GM21526 (cell line): ENCODE data around the gene ACSL1.
"Not testable (repeated sequence)": the region's sequence is repeated elsewhere in the genome, so short reads cannot be mapped to it uniquely, and the experiment has no call there.

ENCODE experiments used
- ATAC-seq: cut with Tn5 transposase; IDR thresholded peaks from one replicate; pipeline ENCODE4 v1.9.1; 2021; ENCODE audit warnings: moderate library complexity; ENCODE audit not compliant: unreplicated experiment, low FRiP score

Gene ACSL1

DNA sequence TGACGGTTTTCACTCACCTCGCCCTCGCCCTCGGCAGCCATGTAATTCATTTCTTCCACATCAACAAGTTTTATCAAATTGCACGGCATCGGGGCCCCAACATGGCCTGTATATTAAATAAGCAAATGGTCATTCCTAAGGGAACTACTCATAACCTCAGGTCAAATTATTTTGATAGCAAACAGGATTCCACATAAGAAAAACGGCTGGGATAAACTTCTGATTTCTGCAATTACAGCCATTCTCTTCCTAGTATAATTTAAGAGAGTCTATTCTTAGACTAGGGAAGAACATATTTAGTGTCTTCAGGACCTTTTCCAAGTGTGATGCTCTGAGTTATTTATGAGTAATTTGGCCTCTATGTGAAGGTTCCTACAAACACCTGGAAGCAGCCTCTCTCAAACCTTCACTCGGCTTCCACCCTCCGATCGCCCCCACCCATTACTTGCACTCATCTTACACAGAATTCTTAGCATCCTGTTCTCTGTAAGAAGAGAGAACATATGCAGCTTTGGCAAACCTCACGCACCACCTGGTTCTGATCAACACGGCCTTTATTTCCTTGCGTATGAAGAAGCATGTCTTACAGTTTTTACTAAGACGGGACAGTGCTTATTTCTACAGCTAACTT is 62.5 kb downstream of the ACSL1 start:
- no peak for ATAC-seq

DNA sequence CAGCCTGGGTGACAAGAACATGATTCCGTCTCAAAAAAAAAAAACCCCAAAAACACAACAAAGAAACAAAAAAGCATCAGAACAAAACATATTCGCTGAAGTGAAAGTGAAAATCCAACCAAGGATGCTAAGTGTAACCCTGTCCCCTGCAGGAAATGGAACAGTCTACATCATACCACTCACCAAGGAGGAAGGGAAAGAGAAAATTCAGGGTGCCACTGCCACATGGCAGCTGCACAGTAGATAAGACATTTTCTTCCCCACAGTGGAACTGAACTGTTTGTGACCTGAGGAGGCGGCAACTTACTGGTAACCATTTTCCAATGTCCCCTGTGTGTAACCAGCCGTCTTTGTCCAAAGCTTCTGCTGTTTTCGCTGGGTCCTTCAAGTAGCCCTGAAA is 63.7 kb downstream of the ACSL1 start:
- peak; percentile 86 for ATAC-seq

DNA sequence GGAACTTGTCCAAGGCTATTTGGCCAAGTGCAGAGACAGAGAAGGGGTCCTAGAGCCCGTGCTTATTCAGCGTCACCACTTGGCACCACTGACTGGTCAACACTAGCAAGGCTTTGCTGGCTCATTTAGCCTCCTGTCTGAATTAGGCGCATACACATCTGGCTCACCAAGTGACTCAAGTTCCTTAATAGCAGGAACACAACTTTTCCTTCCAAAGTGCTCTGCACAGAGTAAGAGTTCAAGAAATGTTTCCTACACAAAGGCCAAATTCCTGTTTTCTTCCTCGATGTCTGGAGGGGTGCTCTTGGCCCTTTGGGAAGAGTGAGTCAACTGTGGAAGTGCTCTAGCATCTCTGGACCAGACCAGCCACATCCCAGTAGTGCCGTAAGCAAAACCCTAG is 65.1 kb downstream of the ACSL1 start:
- ATAC-seq: no peak

DNA sequence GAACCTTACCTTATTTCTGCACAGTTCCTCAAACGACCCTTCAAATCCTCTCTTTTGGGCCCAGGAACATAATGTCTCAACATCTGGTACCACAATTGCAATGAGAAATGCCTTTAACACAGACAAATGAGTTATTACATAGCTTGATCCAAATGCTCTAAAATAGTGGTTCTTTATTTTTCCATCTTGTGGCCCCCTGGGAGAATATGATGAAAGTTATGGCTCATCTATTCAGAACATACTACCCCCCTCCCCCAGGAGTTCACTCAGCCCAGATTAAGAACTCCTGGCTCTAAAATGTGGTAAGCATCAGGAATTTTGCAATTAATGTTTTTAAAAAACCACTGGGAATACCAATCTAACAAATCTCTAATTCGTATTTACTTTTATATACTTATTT is 68.0 kb downstream of the ACSL1 start:
- no peak for ATAC-seq

DNA sequence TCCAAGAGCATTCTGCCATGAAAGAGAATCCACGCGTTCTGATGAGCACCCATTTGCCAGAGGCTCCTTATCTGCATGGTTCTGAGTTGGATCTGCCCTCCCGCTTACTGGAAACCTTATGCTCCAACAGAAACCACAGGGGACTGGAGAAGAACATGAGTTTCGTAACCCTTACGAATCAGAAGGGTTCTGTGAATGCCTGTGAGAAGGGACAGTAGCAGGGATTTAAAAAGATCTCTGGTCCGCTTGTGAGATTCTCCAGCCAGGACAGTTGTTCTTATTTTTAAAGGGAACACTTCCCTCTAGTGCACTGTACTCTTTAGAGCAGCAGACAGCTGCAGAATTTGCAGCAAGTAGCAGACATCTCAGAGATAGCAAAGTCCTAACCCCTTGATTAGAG is 69.4 kb downstream of the ACSL1 start:
- no peak for ATAC-seq

DNA sequence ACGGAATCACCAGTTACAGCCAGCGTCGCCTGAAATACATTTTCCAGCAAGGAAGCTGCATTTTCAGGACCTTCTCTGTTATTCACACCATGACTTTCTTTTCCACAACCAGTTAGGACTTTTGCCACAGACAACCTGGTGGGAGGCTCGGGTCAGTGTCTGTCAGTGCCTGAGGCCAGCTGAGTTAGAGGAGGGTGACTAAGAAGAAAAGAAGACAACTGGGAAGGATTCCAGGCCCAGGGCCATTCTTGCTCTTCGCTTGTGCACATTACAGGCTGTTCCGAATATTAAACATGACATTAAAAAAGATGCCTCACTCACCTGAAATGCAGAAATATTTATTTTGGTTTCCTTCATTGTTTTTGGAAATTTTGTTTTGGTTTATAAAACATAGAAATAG is 70.5 kb downstream of the ACSL1 start:
- no peak for ATAC-seq

DNA sequence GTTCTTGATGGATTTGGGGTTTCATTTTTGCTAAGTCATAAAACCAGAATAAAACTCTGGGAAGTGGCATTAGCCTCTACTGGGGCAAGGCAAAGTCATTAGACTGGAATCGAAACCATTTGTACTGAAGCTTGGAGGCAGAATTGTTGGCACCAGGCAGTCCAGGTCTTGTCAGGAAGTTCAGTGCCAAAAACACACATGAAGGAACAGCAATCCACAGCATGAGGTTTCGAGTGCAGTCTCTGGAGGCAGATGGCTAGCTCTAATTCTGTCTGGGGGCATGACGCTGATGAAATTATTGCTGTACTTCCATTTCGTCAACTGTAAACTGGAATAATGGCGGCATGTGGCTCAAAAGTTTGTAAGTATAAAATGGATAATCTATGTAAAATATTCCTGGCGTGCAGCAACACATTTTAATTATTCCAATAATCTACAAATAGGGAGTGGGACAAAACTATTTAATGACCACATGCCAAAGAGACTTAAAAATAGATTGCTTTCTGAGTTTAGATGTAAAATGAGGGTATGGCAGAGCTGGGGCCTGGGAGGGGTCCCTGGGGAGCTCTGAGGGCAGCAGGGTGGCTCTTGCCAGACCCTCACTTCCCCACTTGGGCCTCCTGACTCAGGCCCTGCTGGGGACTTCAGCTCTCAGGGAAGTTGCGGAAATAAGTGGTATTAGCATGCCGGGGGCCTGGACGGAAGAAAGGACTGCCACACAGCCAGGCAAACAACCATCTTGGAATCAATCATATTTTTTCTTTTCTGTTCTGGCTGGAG is 73.1 kb downstream of the ACSL1 start:
- ATAC-seq: no peak

DNA sequence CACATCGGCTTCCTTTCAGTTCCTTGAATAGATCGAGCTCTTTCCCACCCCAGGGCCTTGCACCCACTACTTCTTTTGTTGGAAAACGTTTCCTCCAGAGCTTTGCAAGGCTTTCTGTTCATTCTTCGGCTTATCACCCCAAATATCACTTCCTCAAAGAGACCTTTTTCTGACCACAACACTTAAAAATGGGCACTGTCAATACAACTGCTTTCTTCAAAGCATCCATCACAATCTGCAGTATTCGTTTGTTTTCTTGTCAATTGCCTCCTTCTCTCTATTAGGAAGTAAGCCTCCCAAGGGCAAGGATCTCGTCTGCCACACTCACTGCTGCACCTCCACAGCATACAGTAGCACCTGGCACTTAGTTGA is 74.2 kb downstream of the ACSL1 start:
- no peak for ATAC-seq

DNA sequence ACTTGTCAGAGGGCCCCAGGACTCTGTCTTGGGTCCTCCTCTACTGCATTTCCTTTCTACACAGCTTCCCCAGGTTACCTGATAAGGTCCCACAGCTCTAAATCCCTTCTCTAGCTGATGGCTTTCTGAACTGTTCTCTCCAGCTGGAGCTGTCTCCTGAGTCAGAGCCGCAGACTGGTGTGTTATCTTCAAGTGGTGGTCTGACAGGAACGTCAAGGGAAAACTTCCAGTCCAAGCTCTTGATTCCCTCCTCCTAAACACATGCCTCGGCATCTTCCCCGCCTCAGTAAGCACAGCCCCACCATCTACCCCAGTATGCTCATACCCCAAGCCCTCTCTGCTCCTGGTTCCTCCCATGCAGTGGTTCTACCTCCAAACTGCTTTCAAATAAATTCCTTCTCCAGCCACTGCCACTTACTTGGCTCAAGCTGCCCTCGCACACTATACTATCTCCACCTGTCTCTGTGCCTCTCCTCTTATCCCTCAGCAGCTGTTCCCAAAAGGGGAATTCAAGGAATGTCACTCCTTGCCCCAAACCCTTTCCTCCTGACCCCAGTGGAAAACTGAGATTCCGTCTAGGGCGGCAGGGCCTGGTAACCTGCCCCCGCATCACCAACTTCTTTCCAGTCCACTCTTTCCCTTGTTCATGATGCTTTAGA is 74.7 kb downstream of the ACSL1 start:
- no peak for ATAC-seq

DNA sequence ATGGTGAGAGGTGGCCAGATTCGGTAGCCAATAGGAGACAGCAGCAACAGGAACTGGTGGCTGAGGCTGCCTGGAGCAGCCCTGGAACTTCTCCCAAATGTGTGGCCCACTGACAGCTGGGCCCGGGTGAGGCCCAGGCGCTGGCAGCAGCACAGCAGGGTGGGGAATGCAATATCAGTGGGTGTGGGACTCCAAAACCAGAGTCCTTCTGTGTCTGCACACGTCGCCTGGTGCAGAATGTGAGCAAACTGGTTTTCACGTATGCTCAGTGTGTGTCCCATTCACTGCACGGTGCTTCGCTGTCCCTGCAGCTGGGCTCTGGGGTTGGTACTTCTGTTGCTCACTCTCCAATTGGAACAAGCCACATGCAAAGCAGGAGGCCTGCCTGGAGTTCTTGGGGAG is 77.5 kb downstream of the ACSL1 start:
- no peak for ATAC-seq

DNA sequence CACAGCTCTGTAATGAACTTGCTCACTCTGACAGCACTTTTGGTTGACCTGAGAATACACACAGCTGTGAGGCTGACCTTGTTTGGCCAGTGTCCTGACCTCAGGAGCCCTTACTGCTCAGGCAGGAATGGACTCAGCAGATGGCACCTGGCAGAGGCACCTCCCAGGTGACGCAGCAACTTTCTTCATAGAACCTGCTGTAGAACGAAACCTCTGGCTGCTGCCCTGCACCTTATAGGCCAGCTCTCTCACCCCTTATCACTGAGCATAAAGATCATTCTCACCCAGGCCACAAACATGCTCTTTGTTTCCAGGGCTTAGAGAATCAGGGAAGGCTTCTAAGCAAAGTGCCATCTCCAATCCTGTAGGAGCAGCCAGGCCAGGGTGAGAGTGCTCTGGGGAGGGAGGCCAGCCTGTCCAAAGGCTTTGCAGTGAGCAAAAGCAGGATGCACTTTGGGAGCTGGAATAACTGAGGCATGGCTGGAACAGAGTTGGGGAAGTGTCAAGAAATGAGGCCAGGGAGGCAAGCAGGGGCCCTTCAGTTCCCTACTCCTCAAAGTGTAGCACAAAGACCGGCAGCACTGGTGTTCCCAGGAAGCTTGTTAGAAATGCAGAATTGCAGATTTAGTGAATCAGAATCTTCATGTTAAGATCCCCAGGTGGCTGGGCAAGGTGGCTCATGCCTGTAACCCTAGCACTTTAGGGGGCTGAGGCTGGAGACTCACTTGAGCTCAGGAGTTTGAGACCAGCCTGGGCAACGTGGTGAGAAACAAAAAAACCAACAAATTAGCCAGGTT is 78.5 kb downstream of the ACSL1 start:
- no peak for ATAC-seq

DNA sequence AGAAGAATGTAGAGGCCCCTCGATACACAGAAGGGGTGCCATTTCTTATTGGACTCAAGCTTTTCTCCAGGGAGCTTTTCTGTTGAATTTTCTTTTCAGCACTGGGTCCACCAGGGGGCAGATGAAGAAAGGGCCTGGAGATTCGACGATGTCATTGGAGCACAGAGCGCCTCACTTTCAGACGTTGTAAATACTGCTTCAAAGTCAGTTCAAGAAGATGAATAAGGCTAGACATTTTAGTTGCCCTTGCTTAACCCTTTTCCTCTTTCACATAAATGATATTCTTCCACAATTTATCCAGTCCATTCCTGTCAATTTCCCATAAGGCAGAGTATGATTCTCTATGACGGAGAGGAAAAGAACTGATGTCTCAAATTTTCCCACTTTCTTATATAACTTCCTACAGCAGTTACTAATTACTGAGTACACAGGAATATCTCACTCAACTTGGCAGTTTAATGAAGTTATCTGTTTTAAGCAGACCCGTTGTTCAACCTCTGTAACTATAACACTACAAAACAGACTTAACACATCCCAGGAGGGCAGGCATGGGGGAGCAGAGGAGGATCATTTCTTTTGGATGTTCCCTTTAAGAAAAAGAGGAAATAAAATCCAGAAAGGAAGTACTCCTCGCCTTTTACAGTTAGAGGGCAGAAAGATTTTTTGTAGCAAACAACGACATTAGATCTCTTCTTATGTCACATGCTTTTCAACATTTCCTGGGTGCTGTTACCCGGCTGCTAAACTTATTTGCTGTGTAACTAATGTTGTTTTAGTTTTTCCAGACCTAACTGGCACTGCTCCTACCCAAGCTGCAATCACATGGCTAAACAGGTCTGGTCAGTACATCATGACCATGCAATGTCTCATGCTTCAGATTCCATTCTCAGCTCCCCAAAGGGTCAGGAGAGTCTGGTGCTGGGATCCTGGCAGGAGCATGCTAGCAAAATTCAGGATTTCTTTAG is 79.7 kb downstream of the ACSL1 start:
- ATAC-seq: peak; percentile 61

DNA sequence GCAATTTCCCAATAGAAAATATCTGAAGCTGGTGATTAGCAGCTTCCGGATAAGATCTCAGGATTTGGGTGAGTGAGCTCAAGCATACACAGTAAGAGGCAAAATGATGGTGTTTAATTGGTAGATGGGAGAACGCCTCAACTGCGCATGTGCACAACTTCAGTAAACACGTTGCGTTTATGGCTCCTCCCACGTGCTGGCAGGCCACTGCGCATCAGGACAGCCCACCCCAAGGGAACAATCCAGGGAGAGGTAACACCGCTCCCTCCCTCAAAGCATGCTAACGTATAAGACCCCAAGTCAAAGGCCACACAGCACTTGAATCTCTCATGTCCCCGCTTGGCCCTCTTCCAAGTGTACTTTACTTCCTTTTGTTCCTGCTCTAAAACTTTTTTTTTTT is 81.5 kb downstream of the ACSL1 start:
- no peak for ATAC-seq

DNA sequence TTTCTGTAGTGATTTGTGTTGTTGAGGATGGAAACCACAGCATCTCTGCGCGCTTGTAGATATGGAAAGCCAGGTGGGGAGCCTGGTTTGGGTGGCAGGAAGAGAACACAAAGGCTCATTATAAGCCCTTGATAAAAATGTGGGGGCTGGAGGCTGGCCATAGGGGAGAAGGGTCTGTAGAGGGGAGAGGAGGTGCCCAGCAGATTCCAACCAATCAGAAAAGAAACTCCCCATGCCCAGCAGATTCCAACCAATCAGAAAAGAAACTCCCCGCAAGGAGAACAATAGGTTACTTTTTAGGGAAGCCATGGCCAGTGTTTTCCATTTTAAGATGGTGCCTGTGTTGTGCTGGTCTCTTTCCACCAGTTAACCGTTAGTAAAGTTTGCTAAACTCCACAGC is 82.1 kb downstream of the ACSL1 start:
- ATAC-seq: no peak

DNA sequence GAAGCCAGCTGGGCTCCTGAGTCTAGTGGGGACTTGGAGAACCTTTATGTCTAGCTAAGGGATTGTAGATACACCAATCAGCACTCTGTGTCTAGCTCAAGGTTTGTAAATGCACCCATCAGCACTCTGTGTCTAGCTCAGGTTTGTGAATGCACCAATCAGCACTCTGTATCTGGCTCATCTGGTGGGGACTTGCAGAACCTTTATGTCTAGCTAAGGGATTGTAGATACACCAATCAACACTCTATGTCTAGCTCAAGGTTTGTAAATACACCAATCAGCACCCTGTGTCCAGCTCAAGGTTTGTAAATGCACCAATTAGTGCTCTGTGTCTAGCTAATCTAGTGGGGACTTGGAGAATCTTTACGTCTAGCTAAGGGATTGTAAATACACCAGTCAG is 84.1 kb downstream of the ACSL1 start:
- ATAC-seq: not testable (repeated sequence)

DNA sequence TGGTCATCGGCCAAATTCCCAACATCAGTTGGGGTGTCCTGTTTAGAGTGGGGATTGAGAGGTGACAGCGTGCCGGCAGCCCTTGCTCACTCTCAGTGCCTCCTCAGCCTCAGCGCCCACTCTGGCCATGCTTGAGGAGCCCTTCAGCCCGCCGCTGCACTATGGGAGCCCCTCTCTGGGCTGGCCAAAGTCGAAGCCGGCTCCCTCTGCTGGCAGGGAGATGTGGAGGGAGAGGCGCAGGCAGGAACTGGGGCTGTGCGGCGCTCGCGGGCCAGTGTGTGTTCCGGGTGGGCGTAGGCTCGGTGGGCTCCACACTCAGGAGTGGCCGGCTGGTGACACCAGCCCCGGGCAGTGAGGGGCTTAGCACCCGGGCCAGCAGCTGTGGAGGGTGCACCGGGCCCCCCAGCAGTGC is 84.8 kb downstream of the ACSL1 start:
- ATAC-seq: no peak

DNA sequence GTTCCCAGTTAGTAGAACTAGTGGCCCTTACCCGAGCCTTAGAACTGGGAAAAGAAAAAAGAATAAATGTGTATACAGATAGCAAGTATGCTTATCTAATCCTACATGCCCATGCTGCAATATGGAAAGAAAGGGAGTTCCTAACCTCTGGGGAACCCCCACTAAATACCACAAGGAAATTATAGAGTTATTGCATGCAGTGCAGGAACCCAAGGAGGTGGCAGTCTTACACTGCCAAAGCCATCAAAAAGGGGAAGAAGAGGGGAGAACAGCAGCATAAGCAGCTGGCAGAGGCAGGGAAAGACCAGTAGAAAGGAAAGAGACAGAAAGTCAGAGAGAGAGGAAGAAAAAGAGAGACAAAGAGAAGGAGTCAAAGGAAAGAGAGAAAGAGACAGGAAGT is 86.2 kb downstream of the ACSL1 start:
- ATAC-seq: not testable (repeated sequence)

DNA sequence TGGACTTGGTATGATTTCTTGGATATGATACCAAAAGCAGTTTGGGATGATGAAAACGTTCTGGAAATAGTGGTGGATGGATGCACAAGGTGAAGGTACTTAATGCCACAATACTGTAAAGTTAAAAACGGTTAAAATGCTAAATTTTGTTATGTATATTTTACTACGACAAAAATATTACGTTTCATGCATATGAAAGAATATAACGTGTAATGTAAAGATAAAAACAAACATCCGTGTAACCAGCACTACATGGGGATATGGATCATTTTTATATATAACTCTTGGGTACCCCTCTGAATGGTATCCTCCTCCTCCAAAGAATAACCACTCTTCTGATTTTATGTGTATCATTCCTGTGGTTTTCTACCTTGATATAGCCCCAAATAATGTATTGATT is 91.0 kb downstream of the ACSL1 start:
- no peak for ATAC-seq

DNA sequence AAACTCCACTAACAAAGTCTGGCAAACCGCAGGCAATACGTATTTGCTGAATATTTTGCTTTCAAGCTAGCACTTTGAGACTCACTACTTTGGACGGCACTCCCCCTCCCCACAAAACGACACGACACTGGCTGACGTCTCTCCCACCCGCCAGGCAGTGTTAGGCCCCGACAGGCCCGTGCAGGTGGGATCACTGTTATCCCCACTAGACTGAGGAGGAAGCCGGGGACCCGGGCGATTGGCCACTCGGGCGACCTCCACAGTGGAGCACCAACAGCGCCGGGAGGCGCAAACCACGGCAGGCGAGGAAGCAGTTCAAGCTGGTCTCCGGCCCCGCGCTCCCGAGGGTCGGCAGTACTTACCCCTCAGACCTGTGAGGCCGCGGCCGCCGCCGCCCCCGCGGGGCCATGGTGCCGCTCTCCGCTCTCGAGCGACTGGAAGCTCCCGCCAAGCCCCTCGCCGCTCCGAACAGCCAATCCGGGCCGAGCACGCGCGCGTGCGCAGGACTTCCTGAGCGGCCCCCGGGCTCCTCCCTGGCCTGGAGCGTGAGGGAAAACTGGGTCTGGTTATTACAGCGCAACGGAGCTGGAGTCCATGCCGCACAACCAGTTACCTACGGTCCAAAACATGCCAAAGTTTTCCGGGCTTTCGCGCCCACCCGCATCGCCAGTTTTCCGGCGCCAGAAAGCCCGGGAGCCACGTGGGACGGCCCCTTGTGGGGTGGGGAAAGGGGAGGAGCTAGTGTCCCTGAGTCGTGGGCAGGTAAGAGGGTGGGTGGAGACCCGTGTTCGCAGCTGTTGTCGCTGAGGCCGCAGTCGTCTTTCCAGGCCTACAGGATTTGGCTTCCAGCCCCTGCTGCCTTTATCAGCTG is 91.9 kb downstream of the ACSL1 start, which contains the start of gene CENPU:
Gene CENPU (minus strand): TSS at position 443 of the 871 bp plus-strand sequence. CDS start 34 bp downstream, at position 409.
- peak; percentile 86 for ATAC-seq
